ENCODE measurements around the gene TMEM38A.

The TMEM38A gene

GRCh38 chr19:16677055-16677454 is 16.1 kb downstream of the TMEM38A start:
- DNase-seq (ENCODE audit: insufficient read length, low spot score) (no peak), FAIRE-seq (no peak)
- TF ChIP-seq, protein P1, sequence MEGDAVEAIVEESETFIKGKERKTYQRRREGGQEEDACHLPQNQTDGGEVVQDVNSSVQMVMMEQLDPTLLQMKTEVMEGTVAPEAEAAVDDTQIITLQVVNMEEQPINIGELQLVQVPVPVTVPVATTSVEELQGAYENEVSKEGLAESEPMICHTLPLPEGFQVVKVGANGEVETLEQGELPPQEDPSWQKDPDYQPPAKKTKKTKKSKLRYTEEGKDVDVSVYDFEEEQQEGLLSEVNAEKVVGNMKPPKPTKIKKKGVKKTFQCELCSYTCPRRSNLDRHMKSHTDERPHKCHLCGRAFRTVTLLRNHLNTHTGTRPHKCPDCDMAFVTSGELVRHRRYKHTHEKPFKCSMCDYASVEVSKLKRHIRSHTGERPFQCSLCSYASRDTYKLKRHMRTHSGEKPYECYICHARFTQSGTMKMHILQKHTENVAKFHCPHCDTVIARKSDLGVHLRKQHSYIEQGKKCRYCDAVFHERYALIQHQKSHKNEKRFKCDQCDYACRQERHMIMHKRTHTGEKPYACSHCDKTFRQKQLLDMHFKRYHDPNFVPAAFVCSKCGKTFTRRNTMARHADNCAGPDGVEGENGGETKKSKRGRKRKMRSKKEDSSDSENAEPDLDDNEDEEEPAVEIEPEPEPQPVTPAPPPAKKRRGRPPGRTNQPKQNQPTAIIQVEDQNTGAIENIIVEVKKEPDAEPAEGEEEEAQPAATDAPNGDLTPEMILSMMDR (IDR thresholded peaks at IDR 0.05; ENCODE audit: insufficient read depth, missing control alignments), result no peak

GRCh38 chr19:16678498-16678897 is 17.6 kb downstream of the TMEM38A start:
- no peak for FAIRE-seq
- no peak for DNase-seq (ENCODE audit: insufficient read length, low spot score)
- TF ChIP-seq, protein P1 (IDR thresholded peaks at IDR 0.05; ENCODE audit: insufficient read depth, missing control alignments), result no peak

- no peak for FAIRE-seq
- DNase-seq (ENCODE audit: insufficient read length, low spot score), result no peak
- TF ChIP-seq, protein P1 (IDR thresholded peaks at IDR 0.05; ENCODE audit: insufficient read depth, missing control alignments), result no peak
These were observed 18.9 kb downstream of the TMEM38A start for GRCh38 chr19:16679811-16680210.

DNA sequence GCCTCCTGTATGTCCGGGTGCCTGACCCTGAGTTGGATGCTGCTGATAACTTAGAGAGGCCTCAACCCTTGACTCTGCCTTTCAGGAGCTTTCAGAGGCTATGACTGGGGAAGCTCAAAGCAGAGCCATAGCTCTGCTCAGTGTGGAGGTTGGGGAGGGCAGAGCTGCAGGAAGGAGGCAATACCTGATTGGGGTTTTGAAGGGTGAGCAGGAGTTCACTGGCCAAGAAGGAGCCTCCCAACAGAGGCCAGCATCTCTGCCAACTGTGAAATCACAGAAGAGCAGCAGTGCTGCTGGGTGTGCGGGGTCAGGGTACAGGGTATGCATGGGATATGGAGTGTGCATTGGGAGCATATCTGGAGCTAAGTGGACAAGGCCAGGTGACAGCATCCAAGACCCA is 21.6 kb downstream of the TMEM38A start:
- FAIRE-seq, result no peak
- TF ChIP-seq, protein P1 (IDR thresholded peaks at IDR 0.05; ENCODE audit: insufficient read depth, missing control alignments), result no peak
- DNase-seq (ENCODE audit: insufficient read length, low spot score), result no peak

DNA sequence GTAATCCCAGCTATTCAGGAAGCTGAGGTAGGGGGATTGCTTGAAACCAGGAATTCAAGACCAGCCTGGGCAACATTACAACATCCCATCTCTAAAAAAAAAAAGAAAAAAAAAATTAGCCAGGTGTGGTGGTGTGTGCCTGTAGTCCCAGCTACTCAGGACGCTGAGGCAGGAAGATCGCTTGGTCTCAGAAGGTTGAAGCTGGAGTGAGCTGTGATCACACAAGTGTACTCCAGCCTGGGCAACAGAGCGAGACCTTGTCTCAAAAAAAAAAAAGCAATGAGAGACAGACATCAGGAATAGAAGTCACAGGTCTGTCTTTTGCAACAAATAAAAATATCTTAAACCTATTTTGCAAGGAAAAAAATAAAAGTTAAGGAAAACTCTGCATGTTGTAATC is 23.3 kb downstream of the TMEM38A start:
- TF ChIP-seq, protein P1 (IDR thresholded peaks at IDR 0.05; ENCODE audit: insufficient read depth, missing control alignments), result no peak
- no peak for FAIRE-seq
- no peak for DNase-seq (ENCODE audit: insufficient read length, low spot score)

- TF ChIP-seq, protein P1 (IDR thresholded peaks at IDR 0.05; ENCODE audit: insufficient read depth, missing control alignments), result no peak
- no peak for FAIRE-seq
- DNase-seq (ENCODE audit: insufficient read length, low spot score), result no peak
These were observed 27.1 kb downstream of the TMEM38A start for GRCh38 chr19:16688084-16688483.

GRCh38 chr19:16698914-16699313 is 38.0 kb downstream of the TMEM38A start:
- TF ChIP-seq, protein P1 (IDR thresholded peaks at IDR 0.05; ENCODE audit: insufficient read depth, missing control alignments), result no peak
- no peak for FAIRE-seq

More at GRCh38 chr19:16698914-16699313, 38.0 kb downstream of the TMEM38A start:
- DNase-seq (ENCODE audit: insufficient read length, low spot score), result no peak
